Transverse colon (tissue), 4 donors: ENCODE results near the gene TPD52L1. TPM values are rescaled to one million over a fixed set of nuclear protein-coding genes. Genes with fewer than 3 reads are reported as not detected.

Source experiments
- DNase-seq: peaks from one replicate; pipeline ENCODE4 v3.0.0-alpha.2; 2019
- H3K27ac ChIP-seq, 4 donors: fragments of 200-600 bp; sonication (generic); 2 replicates each; pipeline ENCODE4 v1.5.1; 2016 to 2018; ENCODE audit warnings: inconsistent platforms in 4 of 4
- H3K27me3 ChIP-seq: fragments of 200-600 bp; sonication (generic); 2 replicates; pipeline ENCODE4 v1.5.1; 2017; ENCODE audit warnings: inconsistent platforms
- H3K36me3 ChIP-seq, 4 donors: fragments of 200-600 bp; sonication (generic); 2 replicates each; pipeline ENCODE4 v1.5.1; 2017 to 2019; ENCODE audit warnings: inconsistent platforms in 4 of 4
- H3K4me1 ChIP-seq, 4 donors: fragments of 200-600 bp; sonication (generic); 2 replicates each; pipeline ENCODE4 v1.5.1; 2017 to 2020; ENCODE audit warnings: inconsistent platforms in 4 of 4
- H3K4me3 ChIP-seq, 4 donors: fragments of 200-600 bp; sonication (generic); 1 replicate in 1 of 4; 2 replicates in 3 of 4; pipeline versions ENCODE4 v1.5.1 to v1.6.1; 2017 to 2019; ENCODE audit warnings: inconsistent platforms in 4 of 4
- H3K9me3 ChIP-seq, 2 donors: fragments of 200-600 bp; sonication (generic); 2 replicates each; pipeline ENCODE4 v1.5.1; 2017 to 2019; ENCODE audit warnings: inconsistent platforms in 2 of 2
- EP300 ChIP-seq: sonication (generic); formaldehyde crosslinking; IDR thresholded peaks from one replicate; pipeline ENCODE4 v1.6.1; 2017; ENCODE audit warnings: antibody characterized with exemption, low read depth
- POLR2A ChIP-seq: fragments of 450-650 bp; IDR thresholded peaks from one replicate; pipeline ENCODE4 v1.6.1; 2016; ENCODE audit warnings: antibody characterized with exemption, mild to moderate bottlenecking, moderate library complexity
- POLR2AphosphoS5 ChIP-seq, 3 donors: sonication (generic); formaldehyde crosslinking; IDR thresholded peaks; one replicate each; pipeline ENCODE4 v1.6.1; 2016; ENCODE audit warnings: antibody characterized with exemption in 3 of 3
- WGBS, 2 donors: methylation state at CpG; one replicate each; pipeline ENCODE4 v1.1.5; 2018; ENCODE audit warnings: low coverage in 1 of 2; 5-methylcytosine and 5-hydroxymethylcytosine counted together
- in situ Hi-C, 4 donors: fragments of 200-750 bp; cut with MboI; loops; one replicate each; pipeline versions ENCODE4 v1.15.0 to v1.15.1; 2017; ENCODE audit warnings: low sequenced_read_pairs in 3 of 4, low pct_ligation_motif_present in 1 of 4, low pct_unique_long_range_greater_than_20kb in 1 of 4
- intact Hi-C: fragments of 100-400 bp; cut with DNase I; formaldehyde crosslinking; loops from one replicate; pipeline ENCODE4 v1.15.1; 2023; ENCODE audit warnings: low total_unique reads
- total RNA-seq, 4 donors: library from RNA; depleted of rRNA; stranded (reverse); fragments of >200 nt; gene quantifications; one replicate each; pipeline ENCODE4 v1.1.0, GENCODE V29; 2016
- TF ChIP-seq, protein P1 (sequence below), 5 experiments: fragments of 200-600 bp in 3 of 5; fragments of 450-650 bp in 2 of 5; sonication (generic) in 3 of 5; IDR thresholded peaks; 1 replicate in 2 of 5; 2 replicates in 3 of 5; pipeline ENCODE4 v1.5.1; 2016 to 2017; ENCODE audit warnings: antibody characterized with exemption in 5 of 5, inconsistent platforms in 3 of 5, mild to moderate bottlenecking in 2 of 5, moderate library complexity in 1 of 5

The TPD52L1 gene
- total RNA-seq, 4 donors from 2014 or later, result 2.6 to 96.5 (median 25.2) TPM

DNA sequence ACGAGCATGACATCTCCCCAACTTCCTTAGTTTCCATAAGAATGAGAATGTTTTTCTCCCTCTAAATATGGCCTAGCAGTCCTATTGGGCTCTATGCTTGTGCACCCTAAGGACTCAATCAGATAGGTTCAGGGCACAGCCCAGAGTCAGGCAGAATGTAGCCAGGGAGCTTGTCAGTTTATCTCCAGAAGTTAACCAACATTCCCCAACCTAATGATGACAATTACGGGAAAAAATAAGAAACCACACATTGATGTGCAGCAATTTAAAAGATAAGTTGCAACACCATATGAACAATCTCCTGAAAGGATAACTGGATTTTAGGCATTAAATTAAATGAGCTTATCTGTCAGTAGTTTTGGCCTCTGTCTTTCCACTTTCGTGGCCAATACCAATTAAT lies 77.1 kb downstream of the TPD52L1 start:
- DNase-seq, result no peak
- Histone ChIP-seq H3K9me3 (no peaks in the 10 kb centered on the region), H3K27me3 (no peaks in the 10 kb centered on the region), H3K27ac (peak overlapping the region in 2 of 4 donors; percentile 1 to 44), H3K36me3 (no peaks in the 10 kb centered on the region), H3K4me1 (peaks cover 0 to 29% (median 0%) of the 10 kb centered on the region in 4 donors), H3K4me3 (no peak overlapping the region)
- in situ Hi-C loops, result no loop called here
- WGBS, 2 donors, result 77% methylated on average over 3 of the region's 3 CpGs
- TF ChIP-seq POLR2AphosphoS5 (IDR thresholded peaks at IDR 0.05), result no peak
- no peak for TF ChIP-seq POLR2A
- TF ChIP-seq, protein P1, sequence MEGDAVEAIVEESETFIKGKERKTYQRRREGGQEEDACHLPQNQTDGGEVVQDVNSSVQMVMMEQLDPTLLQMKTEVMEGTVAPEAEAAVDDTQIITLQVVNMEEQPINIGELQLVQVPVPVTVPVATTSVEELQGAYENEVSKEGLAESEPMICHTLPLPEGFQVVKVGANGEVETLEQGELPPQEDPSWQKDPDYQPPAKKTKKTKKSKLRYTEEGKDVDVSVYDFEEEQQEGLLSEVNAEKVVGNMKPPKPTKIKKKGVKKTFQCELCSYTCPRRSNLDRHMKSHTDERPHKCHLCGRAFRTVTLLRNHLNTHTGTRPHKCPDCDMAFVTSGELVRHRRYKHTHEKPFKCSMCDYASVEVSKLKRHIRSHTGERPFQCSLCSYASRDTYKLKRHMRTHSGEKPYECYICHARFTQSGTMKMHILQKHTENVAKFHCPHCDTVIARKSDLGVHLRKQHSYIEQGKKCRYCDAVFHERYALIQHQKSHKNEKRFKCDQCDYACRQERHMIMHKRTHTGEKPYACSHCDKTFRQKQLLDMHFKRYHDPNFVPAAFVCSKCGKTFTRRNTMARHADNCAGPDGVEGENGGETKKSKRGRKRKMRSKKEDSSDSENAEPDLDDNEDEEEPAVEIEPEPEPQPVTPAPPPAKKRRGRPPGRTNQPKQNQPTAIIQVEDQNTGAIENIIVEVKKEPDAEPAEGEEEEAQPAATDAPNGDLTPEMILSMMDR (IDR thresholded peaks at IDR 0.05), result no peak
- no peak for TF ChIP-seq EP300
- intact Hi-C loops, result no loop called here

DNA sequence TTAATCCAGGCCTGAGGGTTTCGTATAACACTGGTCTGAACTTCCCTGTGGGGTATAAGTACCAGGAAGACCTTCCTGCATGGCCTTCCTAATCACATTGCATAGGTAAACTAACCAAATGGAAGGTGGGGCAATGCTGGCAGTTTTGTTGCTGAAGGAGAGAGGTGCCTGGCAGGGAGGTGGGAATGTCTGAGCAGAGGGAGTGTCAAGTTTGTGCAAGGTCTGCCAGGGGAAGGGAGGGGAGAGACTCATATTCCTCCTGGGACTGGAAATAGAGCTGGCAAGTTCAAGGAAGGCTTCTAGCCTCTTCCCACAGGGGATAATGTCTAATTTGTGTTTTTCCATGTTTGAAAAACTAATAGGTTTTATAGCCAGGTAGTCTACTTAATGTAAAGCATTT lies 77.6 kb downstream of the TPD52L1 start:
- Histone ChIP-seq H3K27me3 (no peaks in the 10 kb centered on the region), H3K4me3 (no peak overlapping the region), H3K27ac (peak overlapping the region in 2 of 4 donors; percentile 1 to 44), H3K36me3 (no peaks in the 10 kb centered on the region), H3K4me1 (peaks cover 0 to 29% (median 0%) of the 10 kb centered on the region in 4 donors), H3K9me3 (no peaks in the 10 kb centered on the region)
- TF ChIP-seq POLR2AphosphoS5 (IDR thresholded peaks at IDR 0.05), result no peak
- TF ChIP-seq, protein P1 (IDR thresholded peaks at IDR 0.05), result no peak
- TF ChIP-seq EP300, result no peak
- no peak for TF ChIP-seq POLR2A
- peak; percentile 62 for DNase-seq
- in situ Hi-C loops, result no loop called here
- intact Hi-C loops, result no loop called here
- WGBS, 2 donors, result 43 to 60% methylated on average over 1 of the region's 1 CpG

DNA sequence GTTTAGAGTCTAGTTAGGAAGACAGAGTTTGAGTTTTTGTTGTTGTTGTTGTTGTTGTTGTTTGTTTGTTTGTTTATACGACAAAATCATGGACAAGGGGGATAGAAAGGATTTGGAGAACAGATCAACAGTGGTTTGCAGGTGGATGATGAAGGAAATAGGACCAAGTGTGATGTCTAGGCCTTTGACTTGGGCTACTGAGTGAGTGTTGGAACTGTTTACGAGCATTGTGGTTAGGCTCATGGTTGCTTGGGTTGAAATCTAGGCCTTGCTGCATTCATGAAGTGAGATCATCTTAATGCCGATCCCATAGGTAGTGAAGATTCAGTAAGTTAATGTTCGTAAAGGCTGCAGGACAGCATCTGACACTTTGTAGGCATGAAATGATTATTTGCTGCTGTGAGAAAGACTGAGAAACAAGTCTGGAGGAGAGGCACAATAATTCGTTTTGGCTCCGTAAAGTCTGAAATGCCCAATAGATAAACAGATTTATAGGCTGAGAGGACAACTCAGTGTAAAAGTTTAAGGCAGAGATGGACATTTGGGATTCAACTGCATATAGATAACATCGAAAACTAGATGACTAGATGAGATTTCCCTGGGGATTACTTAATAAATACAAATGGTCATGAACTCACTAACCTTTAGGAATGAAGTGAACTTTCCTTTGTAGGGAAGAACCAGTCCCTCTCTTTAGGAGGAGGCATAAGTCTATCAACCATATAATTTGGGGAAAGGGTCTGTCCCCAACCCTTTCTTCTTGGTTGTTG lies 78.2 kb downstream of the TPD52L1 start:
- TF ChIP-seq EP300, result no peak
- TF ChIP-seq, protein P1 (IDR thresholded peaks at IDR 0.05), result no peak
- no peak for TF ChIP-seq POLR2AphosphoS5 (IDR thresholded peaks at IDR 0.05)
- no peak for TF ChIP-seq POLR2A
- Histone ChIP-seq H3K9me3 (no peaks in the 10 kb centered on the region), H3K27me3 (no peaks in the 10 kb centered on the region), H3K4me3 (no peak overlapping the region), H3K27ac (peak overlapping the region in 1 of 4 donors; percentile 44), H3K4me1 (peaks cover 0 to 29% (median 0%) of the 10 kb centered on the region in 4 donors), H3K36me3 (no peaks in the 10 kb centered on the region)
- intact Hi-C loops (no loop called here), in situ Hi-C loops (no loop called here)
- no peak for DNase-seq
- 73 to 80% methylated on average over 4 to 7 of the region's 7 CpGs for WGBS, 2 donors

DNA sequence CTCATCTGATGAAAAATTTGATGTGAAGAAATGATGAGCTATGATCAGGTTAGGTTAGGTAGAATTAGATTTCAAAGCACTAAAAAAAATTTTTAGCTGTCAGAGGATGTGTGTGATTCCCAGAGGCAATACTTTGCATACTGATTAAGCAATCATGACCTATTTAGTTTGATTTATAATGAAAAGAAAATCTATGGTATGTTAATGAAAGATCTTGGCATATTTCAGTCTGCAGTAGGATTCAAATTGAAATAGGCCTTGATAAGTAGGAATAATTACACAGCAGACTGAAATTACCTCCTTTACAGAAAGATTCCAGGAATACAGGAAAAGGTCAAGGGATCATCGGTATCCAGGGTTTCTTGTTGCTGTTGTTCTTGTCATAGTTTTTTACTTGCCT lies 78.9 kb downstream of the TPD52L1 start:
- Histone ChIP-seq H3K27ac (no peak overlapping the region), H3K4me1 (peaks cover 0 to 29% (median 0%) of the 10 kb centered on the region in 4 donors), H3K4me3 (no peak overlapping the region), H3K36me3 (no peaks in the 10 kb centered on the region), H3K27me3 (no peaks in the 10 kb centered on the region), H3K9me3 (no peaks in the 10 kb centered on the region)
- no peak for DNase-seq
- in situ Hi-C loops (no loop called here), intact Hi-C loops (no loop called here)
- WGBS, 2 donors, result 83 to 95% methylated on average over 1 of the region's 1 CpG
- no peak for TF ChIP-seq EP300
- TF ChIP-seq, protein P1 (IDR thresholded peaks at IDR 0.05), result no peak
- TF ChIP-seq POLR2AphosphoS5 (IDR thresholded peaks at IDR 0.05), result no peak
- no peak for TF ChIP-seq POLR2A
